ENCODE results near the gene EIF4ENIF1.

DNA sequence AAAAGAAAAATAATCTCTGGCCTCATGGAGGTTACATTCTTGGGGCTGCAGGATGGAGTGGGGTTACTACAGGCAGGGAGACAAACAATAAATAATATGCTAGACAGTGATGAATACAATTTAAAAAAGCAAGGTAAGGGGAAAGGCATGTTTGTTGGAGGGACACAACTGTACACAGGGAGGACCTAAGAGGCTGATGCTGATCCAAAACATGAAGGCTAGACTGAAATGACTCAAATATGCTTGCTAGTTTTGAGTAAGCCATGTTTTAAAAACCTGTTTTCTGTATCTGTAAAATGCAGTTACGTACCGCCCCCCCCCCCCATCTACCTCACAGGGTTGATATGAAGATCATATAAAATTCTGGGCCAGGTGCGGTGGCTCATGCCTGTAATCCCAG, 44.0 kb downstream of the EIF4ENIF1 start:
- TF ChIP-seq, protein P1, sequence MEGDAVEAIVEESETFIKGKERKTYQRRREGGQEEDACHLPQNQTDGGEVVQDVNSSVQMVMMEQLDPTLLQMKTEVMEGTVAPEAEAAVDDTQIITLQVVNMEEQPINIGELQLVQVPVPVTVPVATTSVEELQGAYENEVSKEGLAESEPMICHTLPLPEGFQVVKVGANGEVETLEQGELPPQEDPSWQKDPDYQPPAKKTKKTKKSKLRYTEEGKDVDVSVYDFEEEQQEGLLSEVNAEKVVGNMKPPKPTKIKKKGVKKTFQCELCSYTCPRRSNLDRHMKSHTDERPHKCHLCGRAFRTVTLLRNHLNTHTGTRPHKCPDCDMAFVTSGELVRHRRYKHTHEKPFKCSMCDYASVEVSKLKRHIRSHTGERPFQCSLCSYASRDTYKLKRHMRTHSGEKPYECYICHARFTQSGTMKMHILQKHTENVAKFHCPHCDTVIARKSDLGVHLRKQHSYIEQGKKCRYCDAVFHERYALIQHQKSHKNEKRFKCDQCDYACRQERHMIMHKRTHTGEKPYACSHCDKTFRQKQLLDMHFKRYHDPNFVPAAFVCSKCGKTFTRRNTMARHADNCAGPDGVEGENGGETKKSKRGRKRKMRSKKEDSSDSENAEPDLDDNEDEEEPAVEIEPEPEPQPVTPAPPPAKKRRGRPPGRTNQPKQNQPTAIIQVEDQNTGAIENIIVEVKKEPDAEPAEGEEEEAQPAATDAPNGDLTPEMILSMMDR (IDR thresholded peaks at IDR 0.05; ENCODE audit: poor library complexity, severe bottlenecking), result no peak
- TF ChIP-seq EP300 (conservative IDR thresholded peaks at IDR 0.05; ENCODE audit: poor library complexity, severe bottlenecking) (no peak), EZH2 (IDR thresholded peaks at IDR 0.05; ENCODE audit: borderline replicate concordance, insufficient read depth, low read length, poor library complexity, severe bottlenecking) (no peak), SMC3 (conservative IDR thresholded peaks at IDR 0.05; ENCODE audit: poor library complexity) (no peak)

Measured in neural cell (in vitro differentiated cells).